Measurements from ENCODE around the gene BOD1L1. TPM values are rescaled to one million over a fixed set of nuclear protein-coding genes. Genes with fewer than 3 reads are reported as not detected.

Gene BOD1L1
- total and polyA plus RNA-seq, 2 experiments from 2014 or later: 11.9 to 29.1 TPM

DNA sequence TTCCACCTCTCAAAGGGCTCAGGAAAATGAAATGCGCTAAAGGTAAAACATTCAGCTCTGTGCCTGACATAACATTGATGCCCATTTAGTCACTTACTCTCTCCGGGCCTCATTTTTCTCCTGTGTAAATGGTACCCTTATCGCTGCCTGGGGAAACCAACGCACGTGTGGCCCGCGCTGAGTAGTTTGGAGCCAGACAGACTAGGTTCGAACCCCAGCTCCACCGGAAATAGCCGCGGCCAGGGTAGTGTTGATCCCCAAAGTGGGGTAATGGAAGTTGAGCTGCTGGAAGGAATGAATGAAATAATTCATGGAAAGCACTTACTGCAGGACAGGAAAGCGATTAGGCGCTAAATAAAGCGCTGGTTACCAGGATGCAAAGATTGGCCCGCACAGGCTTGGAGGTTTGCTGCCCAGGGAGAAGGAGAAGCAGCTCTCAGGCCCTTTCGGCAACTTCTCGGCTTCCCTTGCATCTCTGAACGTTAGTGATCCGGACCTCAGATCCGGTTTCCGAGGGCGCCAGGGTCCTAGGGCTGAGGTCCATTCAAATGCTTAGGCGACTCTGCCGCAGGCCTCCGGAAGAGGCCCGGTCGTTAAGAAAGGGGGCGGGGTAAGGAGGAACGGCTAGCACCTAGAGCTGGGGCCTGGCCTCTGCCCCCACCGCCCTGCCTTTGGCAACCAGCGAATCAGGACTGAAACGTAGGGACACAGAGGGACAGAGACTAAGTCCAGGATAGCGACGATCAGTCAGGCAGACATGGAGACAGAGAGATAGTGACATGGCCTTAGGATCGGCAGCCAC, 96.5 kb downstream of the BOD1L1 start:
- DNase-seq (ENCODE audit: low spot score): no peak
- no peaks in the 10 kb centered on the region for H3K36me3 ChIP-seq (replicated peaks; ENCODE audit: insufficient read depth, low read depth)
- H4K20me1 ChIP-seq (ENCODE audit: insufficient read depth, poor library complexity, severe bottlenecking): no peaks in the 10 kb centered on the region
- no peaks in the 10 kb centered on the region for H3K79me2 ChIP-seq
- H3K9me2 ChIP-seq (replicated peaks; ENCODE audit: insufficient read depth): no peaks in the 10 kb centered on the region
- H3K27me3 ChIP-seq: peaks cover 97% of the 10 kb centered on the region
- WGBS (ENCODE audit: low lambda C conversion rate, missing lambda C conversion rate): 18% methylated on average over 35 of the region's 35 CpGs
- peak overlapping the region; percentile 41 for H3K4me2 ChIP-seq
- H3K4me1 ChIP-seq (ENCODE audit: insufficient read depth): no peaks in the 10 kb centered on the region
- H3K27ac ChIP-seq: no peak overlapping the region
- no peaks in the 10 kb centered on the region for H3K9me3 ChIP-seq (ENCODE audit: low read depth)
- TF ChIP-seq, protein P1, sequence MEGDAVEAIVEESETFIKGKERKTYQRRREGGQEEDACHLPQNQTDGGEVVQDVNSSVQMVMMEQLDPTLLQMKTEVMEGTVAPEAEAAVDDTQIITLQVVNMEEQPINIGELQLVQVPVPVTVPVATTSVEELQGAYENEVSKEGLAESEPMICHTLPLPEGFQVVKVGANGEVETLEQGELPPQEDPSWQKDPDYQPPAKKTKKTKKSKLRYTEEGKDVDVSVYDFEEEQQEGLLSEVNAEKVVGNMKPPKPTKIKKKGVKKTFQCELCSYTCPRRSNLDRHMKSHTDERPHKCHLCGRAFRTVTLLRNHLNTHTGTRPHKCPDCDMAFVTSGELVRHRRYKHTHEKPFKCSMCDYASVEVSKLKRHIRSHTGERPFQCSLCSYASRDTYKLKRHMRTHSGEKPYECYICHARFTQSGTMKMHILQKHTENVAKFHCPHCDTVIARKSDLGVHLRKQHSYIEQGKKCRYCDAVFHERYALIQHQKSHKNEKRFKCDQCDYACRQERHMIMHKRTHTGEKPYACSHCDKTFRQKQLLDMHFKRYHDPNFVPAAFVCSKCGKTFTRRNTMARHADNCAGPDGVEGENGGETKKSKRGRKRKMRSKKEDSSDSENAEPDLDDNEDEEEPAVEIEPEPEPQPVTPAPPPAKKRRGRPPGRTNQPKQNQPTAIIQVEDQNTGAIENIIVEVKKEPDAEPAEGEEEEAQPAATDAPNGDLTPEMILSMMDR (IDR thresholded peaks at IDR 0.05; ENCODE audit: poor library complexity): no peak
- no peak for TF ChIP-seq EZH2phosphoT487 (IDR thresholded peaks at IDR 0.05; ENCODE audit: low read depth, severe bottlenecking, unreplicated experiment)
- TF ChIP-seq EZH2 (IDR thresholded peaks at IDR 0.05; ENCODE audit: borderline replicate concordance): peak; percentile 67
- no peak overlapping the region for H2AFZ ChIP-seq
- no peak overlapping the region for H3K4me3 ChIP-seq

GRCh38 chr4:13529128-13529919, 98.2 kb downstream of the BOD1L1 start:
- no peak for DNase-seq (ENCODE audit: low spot score)
- Histone ChIP-seq H4K20me1 (ENCODE audit: insufficient read depth, poor library complexity, severe bottlenecking) (no peaks in the 10 kb centered on the region), H3K4me3 (no peak overlapping the region), H3K9me3 (ENCODE audit: low read depth) (peaks cover 3% of the 10 kb centered on the region), H3K79me2 (no peaks in the 10 kb centered on the region), H3K4me2 (no peak overlapping the region), H3K27me3 (peaks cover 97% of the 10 kb centered on the region), H3K27ac (no peak overlapping the region), H3K36me3 (replicated peaks; ENCODE audit: insufficient read depth, low read depth) (no peaks in the 10 kb centered on the region), H3K9me2 (replicated peaks; ENCODE audit: insufficient read depth) (no peaks in the 10 kb centered on the region), H3K4me1 (ENCODE audit: insufficient read depth) (no peaks in the 10 kb centered on the region), H2AFZ (no peak overlapping the region)
- TF ChIP-seq EZH2phosphoT487 (IDR thresholded peaks at IDR 0.05; ENCODE audit: low read depth, severe bottlenecking, unreplicated experiment): no peak
- peak; percentile 91 for TF ChIP-seq EZH2 (IDR thresholded peaks at IDR 0.05; ENCODE audit: borderline replicate concordance)
- WGBS (ENCODE audit: low lambda C conversion rate, missing lambda C conversion rate): 42% methylated on average over 37 of the region's 37 CpGs

- Histone ChIP-seq H3K79me2 (no peaks in the 10 kb centered on the region), H3K27me3 (peaks cover 97% of the 10 kb centered on the region), H3K9me3 (ENCODE audit: low read depth) (peaks cover 3% of the 10 kb centered on the region), H3K4me3 (no peak overlapping the region), H3K9me2 (replicated peaks; ENCODE audit: insufficient read depth) (no peaks in the 10 kb centered on the region), H3K4me2 (no peak overlapping the region), H4K20me1 (ENCODE audit: insufficient read depth, poor library complexity, severe bottlenecking) (no peaks in the 10 kb centered on the region), H3K4me1 (ENCODE audit: insufficient read depth) (no peaks in the 10 kb centered on the region), H3K36me3 (replicated peaks; ENCODE audit: insufficient read depth, low read depth) (no peaks in the 10 kb centered on the region), H3K27ac (no peak overlapping the region), H2AFZ (no peak overlapping the region)
- WGBS (ENCODE audit: low lambda C conversion rate, missing lambda C conversion rate): 28% methylated on average over 3 of the region's 5 CpGs
- no peak for DNase-seq (ENCODE audit: low spot score)
- peak; percentile 92 for TF ChIP-seq EZH2 (IDR thresholded peaks at IDR 0.05; ENCODE audit: borderline replicate concordance)
- TF ChIP-seq, protein P1 (IDR thresholded peaks at IDR 0.05; ENCODE audit: poor library complexity): no peak
- peak; percentile 10 for TF ChIP-seq EZH2phosphoT487 (IDR thresholded peaks at IDR 0.05; ENCODE audit: low read depth, severe bottlenecking, unreplicated experiment)
Measured at GRCh38 chr4:13528821-13529127, 98.8 kb downstream of the BOD1L1 start.
